Right lobe of liver (tissue), 6 donors: ENCODE results near the gene MAF. TPM values are rescaled to one million over a fixed set of nuclear protein-coding genes. Genes with fewer than 3 reads are reported as not detected.

ENCODE experiments used
- ATAC-seq, 4 donors: fragments of 200-7000 bp; cut with Tn5 transposase; one replicate each; pipeline ENCODE4 v1.9.1; 2020; ENCODE audit warnings: mild to moderate bottlenecking in 4 of 4, moderate library complexity in 4 of 4
- DNase-seq, 3 donors: peaks; one replicate each; pipeline ENCODE4 v3.0.0-alpha.2; 2020
- H3K27ac ChIP-seq, 3 donors: fragments of 200-600 bp; one replicate each; pipeline ENCODE4 v1.8.0; 2022
- H3K27me3 ChIP-seq, 2 donors: fragments of 200-600 bp; one replicate each; pipeline ENCODE4 v1.8.0; 2022
- H3K36me3 ChIP-seq, 4 donors: fragments of 200-600 bp; sonication (generic) in 1 of 4; one replicate each; pipeline versions ENCODE4 v1.5.1 to v1.8.0; 2017 to 2022; ENCODE audit warnings: control low read depth in 1 of 4
- H3K4me1 ChIP-seq, 4 donors: fragments of 200-600 bp; sonication (generic) in 1 of 4; one replicate each; pipeline versions ENCODE4 v1.5.1 to v1.8.0; 2017 to 2022; ENCODE audit warnings: control low read depth in 1 of 4
- H3K4me3 ChIP-seq, 3 donors: fragments of 200-600 bp; one replicate each; pipeline ENCODE4 v1.8.0; 2022
- H3K9me3 ChIP-seq, 4 donors: fragments of 200-600 bp; sonication (generic) in 1 of 4; one replicate each; pipeline versions ENCODE4 v1.5.1 to v1.8.0; 2017 to 2022; ENCODE audit warnings: control low read depth in 1 of 4
- POLR2A ChIP-seq: fragments of 450-650 bp; IDR thresholded peaks from one replicate; pipeline ENCODE4 v1.6.1; 2017; ENCODE audit warnings: antibody characterized with exemption, mild to moderate bottlenecking
- WGBS: methylation state at CpG from one replicate; pipeline ENCODE4 v1.1.6; 2018; ENCODE audit warnings: low coverage, low lambda C conversion rate; ENCODE audit not compliant: insufficient coverage; ENCODE audit errors: missing lambda C conversion rate; 5-methylcytosine and 5-hydroxymethylcytosine counted together
- intact Hi-C, 2 donors: fragments of 100-400 bp; cut with DNase I; formaldehyde crosslinking; loops; one replicate each; pipeline versions ENCODE4 v1.11.2 to v1.14.1; 2022
- total RNA-seq, 6 experiments: library from RNA; depleted of rRNA in 2 of 6; stranded (reverse); fragments of >200 nt in 2 of 6; fragmentation: NEBNext Ultra II Directional in 3 of 6; extraction: Animal tissue kit (Norgen Biotek cat#: 25700) in 3 of 6; gene quantifications; one replicate each; pipeline versions ENCODE4 v1.1.0 to v1.2.4, GENCODE V29; 2016 to 2023
- TF ChIP-seq, protein P1 (sequence below), 4 donors: fragments of 200-600 bp in 3 of 4; fragments of 450-650 bp in 1 of 4; IDR thresholded peaks; one replicate each; pipeline versions ENCODE4 v1.5.1 to v1.8.0; 2016 to 2022; ENCODE audit warnings: antibody characterized with exemption in 4 of 4, mild to moderate bottlenecking in 2 of 4
- donor health status: DM: no; HTN: yes; CAD: no.
- donor health status: DM: no; HTN: no; CAD: no.
- donor health status: DM: no; HTN: no; CAD: no.
- donor health status: DM: no; HTN: yes; CAD: no.
- donor health status: DM: no; HTN: yes; CAD: no.

MAF gene
- total RNA-seq, 6 experiments from 2014 or later, result 19.0 to 43.8 (median 27.7) TPM

DNA sequence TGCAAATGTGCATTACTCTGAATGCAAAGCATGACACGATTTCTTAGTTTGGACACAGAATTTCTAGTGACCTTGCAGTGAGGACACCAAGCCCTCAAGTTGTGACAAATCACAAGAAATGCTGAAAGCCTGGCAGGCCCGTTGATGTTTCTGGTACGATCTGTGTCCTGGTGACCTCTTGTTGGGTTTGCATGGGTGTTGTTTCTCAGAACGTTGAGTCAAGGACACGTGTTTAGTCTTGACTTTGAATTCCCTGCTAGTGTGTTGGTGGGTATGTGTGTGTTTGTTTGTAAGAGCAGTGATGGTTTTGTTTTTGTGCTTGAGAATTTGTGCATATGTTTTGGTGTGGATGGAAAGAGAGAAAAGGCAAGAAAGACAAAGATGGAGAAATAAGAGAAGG lies 37.8 kb upstream of the MAF start:
- WGBS, result 71% methylated on average over 4 of the region's 5 CpGs
- ATAC-seq (no peak), DNase-seq (no peak)
- Histone ChIP-seq H3K4me3 (no peak overlapping the region), H3K4me1 (no peaks in the 10 kb centered on the region), H3K27ac (no peak overlapping the region), H3K9me3 (no peaks in the 10 kb centered on the region), H3K36me3 (no peaks in the 10 kb centered on the region), H3K27me3 (no peaks in the 10 kb centered on the region)
- TF ChIP-seq, protein P1, sequence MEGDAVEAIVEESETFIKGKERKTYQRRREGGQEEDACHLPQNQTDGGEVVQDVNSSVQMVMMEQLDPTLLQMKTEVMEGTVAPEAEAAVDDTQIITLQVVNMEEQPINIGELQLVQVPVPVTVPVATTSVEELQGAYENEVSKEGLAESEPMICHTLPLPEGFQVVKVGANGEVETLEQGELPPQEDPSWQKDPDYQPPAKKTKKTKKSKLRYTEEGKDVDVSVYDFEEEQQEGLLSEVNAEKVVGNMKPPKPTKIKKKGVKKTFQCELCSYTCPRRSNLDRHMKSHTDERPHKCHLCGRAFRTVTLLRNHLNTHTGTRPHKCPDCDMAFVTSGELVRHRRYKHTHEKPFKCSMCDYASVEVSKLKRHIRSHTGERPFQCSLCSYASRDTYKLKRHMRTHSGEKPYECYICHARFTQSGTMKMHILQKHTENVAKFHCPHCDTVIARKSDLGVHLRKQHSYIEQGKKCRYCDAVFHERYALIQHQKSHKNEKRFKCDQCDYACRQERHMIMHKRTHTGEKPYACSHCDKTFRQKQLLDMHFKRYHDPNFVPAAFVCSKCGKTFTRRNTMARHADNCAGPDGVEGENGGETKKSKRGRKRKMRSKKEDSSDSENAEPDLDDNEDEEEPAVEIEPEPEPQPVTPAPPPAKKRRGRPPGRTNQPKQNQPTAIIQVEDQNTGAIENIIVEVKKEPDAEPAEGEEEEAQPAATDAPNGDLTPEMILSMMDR (IDR thresholded peaks at IDR 0.05), result no peak
- no peak for TF ChIP-seq POLR2A
- intact Hi-C loops, result no loop called here

DNA sequence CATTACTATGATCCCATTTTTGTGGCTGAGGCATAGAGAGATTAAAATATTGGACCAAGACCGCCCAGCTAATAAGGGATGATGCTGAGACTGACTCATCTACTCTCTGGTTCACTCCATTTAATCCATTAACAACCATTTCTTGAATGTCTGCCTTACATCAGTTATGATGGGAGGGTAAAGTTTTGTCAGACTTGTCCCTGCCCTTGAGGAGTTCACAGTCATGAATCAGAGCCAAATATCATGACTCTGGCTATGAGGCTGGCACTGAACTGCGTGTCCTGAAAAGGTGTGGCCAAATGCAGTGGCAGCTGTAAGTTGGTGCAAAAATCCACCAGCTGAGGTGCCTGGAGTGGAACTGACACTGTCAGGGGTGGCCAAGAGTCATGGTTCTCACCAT lies 35.0 kb upstream of the MAF start:
- no peaks in the 10 kb centered on the region for H3K4me1 ChIP-seq
- H3K36me3 ChIP-seq, result no peaks in the 10 kb centered on the region
- no peak for ATAC-seq
- H3K27me3 ChIP-seq, result no peaks in the 10 kb centered on the region
- no peak for DNase-seq
- TF ChIP-seq POLR2A, result no peak
- TF ChIP-seq, protein P1 (IDR thresholded peaks at IDR 0.05), result no peak
- WGBS, result 100% methylated on average over 2 of the region's 2 CpGs
- no peak overlapping the region for H3K4me3 ChIP-seq
- intact Hi-C loops, result no loop called here
- H3K27ac ChIP-seq, result no peak overlapping the region
- H3K9me3 ChIP-seq, result no peaks in the 10 kb centered on the region

DNA sequence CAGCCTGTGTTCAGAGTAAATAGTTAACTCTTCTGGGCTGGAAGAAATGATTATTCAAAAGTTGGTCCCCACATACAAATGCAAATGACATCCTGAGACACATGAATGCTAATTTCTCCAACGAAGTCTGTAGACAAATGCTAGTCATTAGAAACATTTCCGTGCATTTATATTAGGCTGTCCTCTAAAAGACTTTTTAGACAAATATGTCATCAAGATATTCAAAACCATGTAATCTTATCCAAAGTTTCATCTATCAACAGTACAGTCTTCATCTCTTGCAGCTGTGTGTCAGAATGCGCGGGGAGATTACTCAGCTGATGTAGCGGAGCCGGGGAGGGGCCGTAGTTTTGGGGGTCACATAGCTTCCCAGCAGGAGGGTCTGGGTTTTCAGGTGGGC lies 33.8 kb upstream of the MAF start:
- Histone ChIP-seq H3K36me3 (no peaks in the 10 kb centered on the region), H3K27ac (no peak overlapping the region), H3K27me3 (no peaks in the 10 kb centered on the region), H3K4me1 (no peaks in the 10 kb centered on the region), H3K4me3 (no peak overlapping the region), H3K9me3 (no peaks in the 10 kb centered on the region)
- intact Hi-C loops, result no loop called here
- TF ChIP-seq, protein P1 (IDR thresholded peaks at IDR 0.05), result no peak
- TF ChIP-seq POLR2A, result no peak
- no peak for DNase-seq
- no peak for ATAC-seq
- WGBS, result 94% methylated on average over 7 of the region's 7 CpGs

DNA sequence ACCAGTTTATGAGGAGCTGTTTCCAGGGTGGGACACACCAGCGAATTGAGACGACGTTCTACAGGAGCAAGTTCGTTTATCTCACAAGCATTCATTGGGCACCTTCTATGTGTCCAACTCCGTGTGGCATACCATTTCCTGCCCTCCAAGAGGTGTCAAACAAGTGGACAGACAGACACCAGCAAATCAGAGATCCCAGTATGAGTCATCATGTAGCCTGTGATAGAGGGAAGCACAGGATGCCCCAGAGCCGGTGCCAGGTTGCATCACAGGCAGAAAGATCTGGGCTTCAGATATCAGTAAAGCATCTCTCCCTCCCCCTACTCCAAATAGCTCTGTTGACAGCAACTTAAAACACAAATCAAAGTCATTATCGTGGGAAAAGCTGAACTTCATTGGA lies 31.8 kb upstream of the MAF start:
- Histone ChIP-seq H3K9me3 (no peaks in the 10 kb centered on the region), H3K36me3 (no peaks in the 10 kb centered on the region), H3K27me3 (no peaks in the 10 kb centered on the region), H3K27ac (no peak overlapping the region), H3K4me3 (no peak overlapping the region), H3K4me1 (no peaks in the 10 kb centered on the region)
- peak in 3 of 4 donors; percentile 28 to 99 (median 73) for ATAC-seq
- WGBS, result 60% methylated on average over 7 of the region's 7 CpGs
- intact Hi-C loops, result no loop called here
- TF ChIP-seq, protein P1 (IDR thresholded peaks at IDR 0.05), result no peak
- TF ChIP-seq POLR2A, result no peak
- DNase-seq, result peak in 1 of 3 donors; percentile 62

DNA sequence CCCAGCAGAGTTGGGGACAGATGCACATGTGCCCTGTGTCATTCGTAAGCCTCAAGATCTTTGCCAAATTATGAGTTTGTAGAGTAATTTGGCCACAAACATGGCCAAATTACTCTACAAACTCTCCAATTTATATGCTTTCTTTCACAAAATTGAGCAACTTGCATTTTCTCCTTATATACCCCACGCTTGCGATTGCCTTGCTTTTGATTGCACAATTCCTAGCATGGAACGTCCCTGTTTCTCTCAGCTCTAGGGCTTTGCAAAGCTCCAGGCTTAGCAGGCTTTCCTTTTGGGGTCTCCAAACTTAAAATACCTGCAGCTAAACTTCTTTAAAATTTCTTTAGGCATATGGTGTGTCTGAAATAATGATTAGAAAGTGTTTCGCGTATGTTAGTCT lies 28.5 kb upstream of the MAF start:
- ATAC-seq (no peak), DNase-seq (no peak)
- no peaks in the 10 kb centered on the region for H3K36me3 ChIP-seq
- no peaks in the 10 kb centered on the region for H3K4me1 ChIP-seq
- H3K9me3 ChIP-seq, result no peaks in the 10 kb centered on the region
- WGBS, result 89% methylated on average over 4 of the region's 6 CpGs
- no peak overlapping the region for H3K27ac ChIP-seq
- TF ChIP-seq POLR2A, result no peak
- TF ChIP-seq, protein P1 (IDR thresholded peaks at IDR 0.05), result no peak
- H3K4me3 ChIP-seq, result no peak overlapping the region
- intact Hi-C loops, result no loop called here
- H3K27me3 ChIP-seq, result no peaks in the 10 kb centered on the region
